HG02884 (cell line): ENCODE measurements around the gene TSPO.
"Not testable (repeated sequence)": the region's sequence is repeated elsewhere in the genome, so short reads cannot be mapped to it uniquely, and the experiment has no call there.

ENCODE experiments used
- ATAC-seq: cut with Tn5 transposase; IDR thresholded peaks from one replicate; pipeline ENCODE4 v1.9.1; 2021; ENCODE audit warnings: mild to moderate bottlenecking, moderate library complexity; ENCODE audit not compliant: unreplicated experiment

TSPO gene

DNA sequence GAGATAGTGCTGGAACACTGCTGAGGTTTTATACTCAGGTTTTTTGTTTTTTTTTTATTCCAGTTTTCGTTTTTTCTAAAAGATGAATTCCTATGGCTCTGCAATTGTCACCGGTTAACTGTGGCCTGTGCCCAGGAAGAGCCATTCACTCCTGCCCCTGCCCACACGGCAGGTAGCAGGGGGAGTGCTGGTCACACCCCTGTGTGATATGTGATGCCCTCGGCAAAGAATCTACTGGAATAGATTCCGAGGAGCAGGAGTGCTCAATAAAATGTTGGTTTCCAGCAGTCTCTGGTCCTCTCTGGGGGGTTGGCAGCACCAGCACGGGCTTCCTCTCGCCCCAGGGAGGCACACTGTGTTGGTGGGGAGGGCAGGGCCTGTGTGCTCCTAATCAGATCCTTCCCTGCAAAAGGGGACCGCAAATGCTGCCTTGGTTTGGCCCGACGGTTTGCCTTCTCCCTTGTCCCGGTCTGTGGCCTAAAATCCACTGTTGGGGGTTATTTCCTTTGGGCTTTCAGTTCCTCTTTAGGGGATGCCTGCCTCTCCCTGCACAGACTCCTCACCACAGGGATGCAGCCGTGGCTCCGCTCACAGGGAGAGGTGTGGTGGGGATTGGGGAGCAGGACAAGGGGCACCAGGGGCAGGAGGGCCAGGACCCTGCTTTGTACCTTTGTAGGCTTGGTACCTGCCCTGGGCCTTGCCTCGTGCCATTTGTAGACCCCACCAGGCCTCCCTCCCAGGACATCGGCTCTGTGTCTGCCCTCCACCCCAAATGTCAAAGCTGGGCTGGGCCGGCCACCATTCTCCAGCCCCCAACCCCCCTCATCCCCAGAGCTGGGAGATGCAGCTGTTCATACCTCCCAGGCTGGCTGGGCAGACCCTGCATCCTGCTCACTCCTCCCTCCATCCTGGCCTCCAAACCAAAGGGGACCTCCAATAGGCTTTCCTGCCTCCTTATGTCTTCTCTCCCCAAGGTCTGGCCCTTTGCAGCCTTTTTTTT, 21.6 kb upstream of the TSPO start:
- ATAC-seq = no peak

DNA sequence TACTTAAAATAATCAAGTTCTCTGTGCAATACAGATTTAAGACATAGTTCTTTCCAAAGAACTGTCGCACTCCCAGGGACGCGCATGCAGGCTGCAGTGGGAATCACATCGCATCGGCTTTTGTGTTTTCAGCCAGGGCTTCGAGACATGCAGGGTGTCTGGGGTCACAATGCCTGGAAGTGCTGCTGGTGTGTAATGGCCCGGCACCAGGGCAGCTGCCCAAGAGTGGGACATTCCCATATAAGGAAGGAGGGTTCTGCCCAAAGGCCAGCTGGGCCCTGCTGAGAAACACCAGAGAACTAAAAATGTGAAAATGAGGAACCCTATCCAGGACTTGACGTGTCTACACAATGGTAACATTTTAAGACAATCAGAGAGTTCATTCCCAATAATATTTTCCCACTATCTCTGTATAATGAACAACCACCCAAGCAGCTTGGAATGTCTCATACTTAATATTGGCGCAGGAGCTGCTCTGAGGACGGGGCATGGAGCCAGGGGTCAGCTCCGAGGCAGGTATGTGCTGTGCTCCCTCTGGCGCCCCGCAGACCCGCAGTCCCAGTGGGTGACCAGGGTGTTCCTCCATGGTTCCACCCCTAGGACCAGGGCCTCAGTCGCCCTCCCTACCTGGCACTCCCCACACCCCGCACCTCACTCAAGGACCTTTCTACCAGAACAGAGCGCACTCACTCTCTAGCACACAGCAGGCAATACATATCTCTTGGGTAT, 19.4 kb upstream of the TSPO start:
- no peak for ATAC-seq

DNA sequence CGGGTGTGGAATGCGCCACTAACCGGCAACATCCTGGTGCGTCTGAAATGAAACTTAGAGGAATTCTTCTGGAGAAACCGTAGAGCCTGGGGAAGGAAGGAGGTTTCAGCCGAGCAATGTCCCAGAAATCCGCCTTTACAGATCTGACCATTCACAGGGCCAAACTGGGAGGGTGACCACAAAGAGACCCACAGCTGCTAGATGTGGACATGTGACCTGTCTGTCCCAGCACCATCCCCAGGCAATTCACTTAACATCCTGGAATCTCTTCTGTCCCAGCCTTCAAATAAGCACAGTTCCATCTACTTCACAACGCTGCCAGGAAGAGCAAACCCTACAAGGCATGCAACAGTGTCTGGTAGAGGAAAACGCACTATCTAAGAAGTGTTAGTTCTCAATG, 18.0 kb upstream of the TSPO start:
- ATAC-seq = no peak

DNA sequence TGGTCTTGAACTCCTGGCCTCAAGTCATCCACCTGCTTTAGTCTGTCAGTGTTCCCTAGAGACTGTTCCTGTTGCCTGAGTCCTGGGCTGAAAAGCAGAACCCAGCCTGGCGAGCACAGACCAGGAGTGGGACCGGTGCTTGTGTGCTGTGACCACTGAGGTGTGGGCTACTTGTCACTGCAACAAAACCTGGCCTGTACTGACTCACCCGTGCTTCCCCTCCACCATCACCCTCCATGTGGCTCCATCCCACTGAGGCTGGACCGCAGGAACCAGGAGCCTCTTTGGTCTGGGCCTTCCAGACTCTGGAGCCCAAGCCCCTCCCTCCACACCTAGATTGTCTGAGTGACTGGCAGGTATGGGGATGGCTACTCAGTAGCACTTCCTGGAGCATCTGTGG, 16.8 kb upstream of the TSPO start:
- ATAC-seq = no peak

DNA sequence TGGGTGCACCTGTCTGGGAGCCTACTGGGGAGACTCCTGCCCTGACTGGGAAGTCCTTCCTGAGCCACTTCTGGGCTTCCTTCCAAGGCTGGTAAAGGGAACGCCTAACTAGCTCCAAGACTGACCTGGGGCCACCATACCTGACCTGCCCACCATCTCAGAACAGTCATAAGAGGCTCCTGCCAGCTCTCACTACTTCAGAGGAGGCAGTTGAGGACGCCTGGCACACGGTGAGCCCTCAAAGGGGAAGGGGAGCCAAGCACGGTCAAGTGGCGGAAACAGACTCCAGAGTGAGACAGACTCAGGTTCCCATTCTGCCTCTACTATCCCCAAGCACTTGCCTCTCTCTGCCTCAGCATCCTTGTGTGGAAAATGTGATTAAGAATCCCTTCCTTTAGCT, 15.8 kb upstream of the TSPO start:
- ATAC-seq = no peak

DNA sequence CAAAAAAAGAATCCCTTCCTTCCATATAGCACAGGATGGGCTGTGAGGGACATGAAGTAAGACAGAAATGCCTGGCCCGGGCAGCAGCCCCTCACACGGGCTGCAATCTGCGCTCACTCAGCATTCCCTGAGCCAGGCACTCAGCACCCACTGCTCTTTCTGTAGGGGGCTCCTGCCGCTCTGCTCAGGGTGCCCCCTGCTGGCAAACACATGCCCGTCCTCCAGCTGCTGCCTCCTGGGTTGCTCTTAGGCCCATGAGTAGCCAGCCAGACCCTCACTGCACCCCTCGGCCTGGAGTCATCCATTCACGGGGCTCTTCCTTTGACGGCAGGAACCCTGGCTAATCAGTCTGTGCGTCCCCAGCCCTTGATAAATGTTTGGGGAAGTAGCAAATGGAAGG, 15.1 kb upstream of the TSPO start:
- no peak for ATAC-seq

DNA sequence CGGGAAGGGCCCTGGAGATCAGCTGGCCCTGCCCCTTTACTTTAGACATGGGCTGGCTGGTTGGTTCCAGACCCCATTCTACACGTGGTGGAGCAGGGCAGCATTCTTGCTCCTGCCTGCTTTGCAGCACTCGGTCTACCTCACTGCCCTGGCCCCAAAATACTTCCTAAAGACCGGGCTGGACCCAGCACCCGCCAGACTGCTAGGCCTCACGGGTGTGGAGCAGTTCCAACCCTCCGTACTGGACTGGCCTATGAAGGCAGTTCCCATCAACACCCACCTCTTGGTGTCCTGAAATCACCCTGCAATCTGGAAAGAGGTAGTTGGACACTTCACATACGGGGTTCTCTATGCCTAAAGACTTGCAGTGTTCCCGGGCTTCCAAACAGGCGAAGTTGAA, 14.6 kb upstream of the TSPO start:
- no peak for ATAC-seq

DNA sequence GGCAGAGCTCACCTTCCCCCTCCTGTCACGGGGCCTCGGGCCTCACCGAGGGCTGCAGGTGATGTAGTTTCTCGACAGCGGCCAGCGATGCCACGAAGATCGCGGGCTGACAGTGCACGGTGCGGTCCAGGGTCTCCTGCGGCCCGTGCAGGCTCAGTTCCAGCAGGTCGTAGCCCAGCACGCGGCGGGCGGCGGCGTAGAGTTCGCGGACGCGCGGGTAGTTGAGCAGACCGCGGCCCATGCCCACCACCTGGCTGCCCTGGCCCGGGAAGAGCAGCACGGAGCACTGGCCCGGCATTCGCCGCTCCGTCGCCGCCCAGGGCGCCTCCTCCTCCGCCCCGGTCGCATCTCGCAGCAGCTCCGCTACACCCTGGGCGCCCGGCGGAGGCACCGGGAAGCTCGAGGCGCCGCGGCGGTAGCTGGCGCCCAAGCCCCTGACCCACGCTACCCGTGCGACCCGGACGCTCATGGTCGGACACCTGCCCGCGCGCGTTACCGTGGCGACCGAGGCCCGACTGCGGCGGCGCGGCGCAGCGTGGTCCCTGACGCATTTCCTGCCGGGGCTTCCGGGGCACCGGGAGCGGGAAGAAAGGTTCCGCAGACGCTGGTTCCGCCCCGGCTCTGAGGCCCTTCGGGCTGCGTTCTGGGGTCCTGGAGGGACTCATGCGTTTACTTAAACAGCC, 8.3 kb upstream of the TSPO start, which contains the start of gene MCAT:
Gene MCAT, minus strand, starts transcription at position 519 of the 683 bp plus-strand sequence. Its CDS starts 50 bp downstream, at position 469.
- peak; percentile 63 for ATAC-seq

DNA sequence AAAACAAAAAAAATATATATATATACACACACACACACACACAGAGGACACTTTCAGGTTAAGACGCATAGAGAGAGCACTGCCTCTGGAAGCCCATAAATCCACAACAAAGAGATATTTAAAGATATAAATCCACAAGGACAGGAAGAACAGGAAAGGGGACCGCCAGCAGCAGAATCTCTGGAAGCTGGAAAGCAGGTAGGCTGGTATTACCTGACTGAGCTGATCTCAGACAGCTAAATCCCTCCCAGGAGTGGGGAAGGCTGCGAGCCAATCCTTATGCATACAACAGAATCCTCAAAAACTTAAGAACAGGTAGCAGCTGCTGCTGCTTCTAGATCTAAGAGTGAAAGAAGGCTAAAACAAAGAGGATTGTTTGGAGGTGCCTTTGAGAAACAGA, 6.4 kb upstream of the TSPO start:
- no peak for ATAC-seq

DNA sequence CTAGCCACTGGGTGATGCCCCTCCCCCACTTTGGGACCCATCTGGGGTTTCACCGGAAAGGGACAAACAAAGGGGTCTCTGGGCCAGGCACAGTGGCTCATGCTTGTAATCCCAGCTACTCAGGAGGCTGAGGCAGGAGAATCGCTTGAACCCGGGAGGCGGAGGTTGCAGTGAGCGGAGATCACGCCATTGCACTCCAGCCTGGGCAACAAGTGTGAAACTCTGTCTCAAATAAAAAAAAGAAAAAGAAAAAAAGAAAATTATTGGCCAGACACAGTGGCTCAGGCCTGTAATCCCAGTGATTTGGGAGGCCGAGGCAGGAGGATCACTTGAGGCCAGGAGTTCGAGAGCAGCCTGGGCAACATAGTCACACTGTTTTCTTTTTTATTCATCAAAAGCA, 6.0 kb upstream of the TSPO start:
- ATAC-seq = not testable (repeated sequence)

DNA sequence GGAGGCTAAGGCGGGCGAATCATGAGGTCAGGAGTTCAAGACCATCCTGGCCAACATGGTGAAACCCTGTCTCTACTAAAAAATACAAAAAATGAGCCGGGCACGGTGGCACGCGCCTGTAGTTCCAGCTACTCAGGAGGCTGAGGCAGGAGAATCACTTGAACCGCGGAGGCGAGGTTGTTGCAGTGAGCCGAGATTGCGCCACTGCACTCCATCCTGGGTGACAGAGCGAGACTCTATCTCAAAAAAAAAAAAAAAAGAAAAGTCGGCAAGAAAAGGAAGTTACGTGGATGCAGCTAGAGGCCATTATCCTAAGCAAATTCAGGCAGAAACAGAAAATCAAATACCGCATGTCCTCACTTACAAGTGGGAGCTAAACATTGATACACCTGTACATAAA, 5.0 kb upstream of the TSPO start:
- not testable (repeated sequence) for ATAC-seq

DNA sequence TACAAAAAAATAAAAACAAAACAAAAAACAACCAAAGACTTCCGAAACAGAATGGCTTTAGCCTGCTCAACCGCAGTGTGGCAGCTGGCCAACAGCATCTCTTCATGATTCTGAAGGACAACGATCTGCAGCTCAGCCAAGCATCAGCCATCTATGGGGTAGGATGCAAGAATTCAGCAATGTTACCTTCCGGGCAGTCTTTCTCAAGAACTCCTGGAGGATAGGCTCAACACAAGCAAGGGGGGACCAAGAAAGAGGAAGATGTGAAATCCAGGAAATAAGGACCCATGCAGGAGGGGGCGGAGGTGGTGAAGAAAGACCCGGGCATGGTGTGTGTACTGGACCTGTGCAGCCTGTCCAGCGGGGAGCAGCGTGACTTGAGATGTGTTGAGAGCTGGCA, 3.5 kb upstream of the TSPO start:
- ATAC-seq = no peak

DNA sequence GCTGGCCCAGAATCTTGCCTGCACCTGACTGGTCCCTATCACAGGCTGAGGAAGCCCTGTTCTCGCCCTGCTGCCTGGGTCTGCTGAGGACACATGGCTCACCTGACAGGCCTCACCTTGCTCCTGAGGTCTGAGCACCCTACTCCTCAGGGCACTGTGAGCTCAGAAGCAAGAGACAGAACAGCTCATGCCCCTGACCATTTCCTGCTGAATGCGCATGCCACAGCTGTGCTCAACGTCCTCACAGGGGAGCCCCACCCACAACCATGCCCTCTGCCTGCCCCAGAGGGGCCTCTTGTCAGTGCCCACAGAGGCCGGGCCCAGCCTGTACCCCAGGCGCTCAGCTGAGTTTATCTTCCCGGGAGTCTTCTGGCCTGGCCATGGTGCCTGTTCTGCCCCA, 2.8 kb upstream of the TSPO start:
- no peak for ATAC-seq

DNA sequence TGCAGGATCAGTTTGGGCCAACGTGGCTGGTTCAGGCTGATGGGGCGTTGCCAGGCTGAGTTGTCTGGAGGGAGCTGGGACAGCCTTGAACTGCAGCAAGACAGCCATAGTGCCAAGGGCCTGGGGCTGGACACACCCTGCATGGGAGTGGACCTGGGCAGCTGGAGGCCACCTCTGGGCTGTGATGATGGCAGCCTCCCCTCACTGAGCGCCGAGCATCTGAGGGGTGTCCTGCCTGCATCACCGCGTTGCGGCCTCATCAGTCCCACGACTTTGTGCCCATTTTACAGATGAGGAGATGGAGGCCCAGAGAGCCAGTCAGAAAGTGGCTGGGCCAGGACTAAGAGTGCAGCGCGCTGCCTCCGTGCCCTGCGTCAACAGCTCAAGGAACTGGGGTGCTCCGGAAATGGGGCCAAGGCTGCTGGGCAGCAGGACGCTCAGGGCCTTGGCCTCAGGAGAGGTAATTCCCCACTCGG, 590 bp upstream of the TSPO start:
- no peak for ATAC-seq

DNA sequence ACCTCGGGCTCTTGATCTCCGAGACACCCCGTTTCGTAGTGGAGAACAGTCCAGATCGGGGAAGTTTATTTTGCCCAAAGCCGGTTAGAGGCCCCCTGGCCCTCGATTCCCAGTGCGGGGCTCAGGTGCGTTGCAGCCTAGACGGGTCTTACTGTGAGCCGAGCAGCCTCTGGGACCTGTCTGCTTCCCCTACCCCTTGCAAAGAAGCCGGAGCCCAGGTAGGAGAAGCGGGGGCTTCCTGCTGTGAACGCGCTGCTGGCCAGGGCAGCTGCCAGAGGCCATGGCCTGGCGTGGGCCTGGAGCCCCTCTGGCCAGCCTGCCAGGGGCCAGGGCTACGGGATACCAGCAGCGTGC, 621 bp downstream of the TSPO start:
- ATAC-seq = no peak

DNA sequence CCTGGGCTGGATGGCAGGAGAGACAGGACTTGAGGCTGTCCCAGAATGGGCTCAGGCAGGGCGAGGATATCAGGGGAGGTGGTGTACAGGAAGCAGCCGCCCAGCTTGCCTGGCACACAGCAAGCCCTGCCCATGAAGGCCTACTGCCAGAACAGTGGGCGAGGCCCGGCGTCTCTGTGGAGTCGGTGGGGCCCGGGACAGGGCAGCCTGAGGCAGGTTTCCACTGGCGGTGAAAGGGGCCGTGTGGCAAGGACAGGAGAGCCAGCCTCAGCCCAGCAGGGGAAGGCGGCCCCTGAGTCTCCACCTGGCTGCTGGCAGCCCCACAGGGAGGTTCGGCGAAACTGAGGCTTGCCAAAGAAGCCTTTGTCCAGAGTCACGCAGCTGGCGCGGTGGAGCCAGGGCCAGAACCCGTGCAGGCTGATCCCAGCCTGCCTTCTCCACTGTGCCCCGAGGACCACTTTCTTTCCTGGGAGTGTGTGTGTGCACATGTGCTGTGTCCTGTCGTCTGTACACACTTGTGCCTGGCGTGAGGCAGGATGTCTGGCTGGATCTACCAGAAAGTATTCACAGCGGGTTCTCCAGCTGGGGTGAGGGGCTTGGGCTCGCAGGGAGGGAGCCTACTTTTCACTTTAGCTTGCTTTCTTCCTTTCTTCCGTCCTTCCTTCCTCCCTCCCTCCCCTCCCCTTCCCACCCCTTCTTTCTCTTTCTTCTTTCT, 1.2 kb downstream of the TSPO start:
- ATAC-seq = no peak

DNA sequence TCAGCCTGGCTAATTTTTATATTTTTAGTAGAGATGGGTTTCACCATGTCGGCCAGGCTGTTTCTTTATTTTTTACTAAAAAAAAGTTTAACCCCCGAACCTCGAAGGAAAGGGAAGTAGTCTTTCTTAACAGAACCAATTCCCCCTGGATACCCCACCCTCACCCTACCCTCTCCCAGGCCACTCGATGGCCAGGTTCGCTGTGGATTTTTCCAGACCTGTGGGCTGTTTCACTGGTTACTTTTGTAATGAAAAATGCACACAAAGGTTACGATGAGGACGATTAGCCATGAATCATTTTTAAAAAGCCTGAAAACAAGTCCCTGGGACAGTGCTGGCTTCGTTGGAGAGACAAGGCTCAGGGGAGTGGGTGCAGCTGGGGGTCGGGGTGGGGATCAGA, 2.5 kb downstream of the TSPO start:
- ATAC-seq = no peak

DNA sequence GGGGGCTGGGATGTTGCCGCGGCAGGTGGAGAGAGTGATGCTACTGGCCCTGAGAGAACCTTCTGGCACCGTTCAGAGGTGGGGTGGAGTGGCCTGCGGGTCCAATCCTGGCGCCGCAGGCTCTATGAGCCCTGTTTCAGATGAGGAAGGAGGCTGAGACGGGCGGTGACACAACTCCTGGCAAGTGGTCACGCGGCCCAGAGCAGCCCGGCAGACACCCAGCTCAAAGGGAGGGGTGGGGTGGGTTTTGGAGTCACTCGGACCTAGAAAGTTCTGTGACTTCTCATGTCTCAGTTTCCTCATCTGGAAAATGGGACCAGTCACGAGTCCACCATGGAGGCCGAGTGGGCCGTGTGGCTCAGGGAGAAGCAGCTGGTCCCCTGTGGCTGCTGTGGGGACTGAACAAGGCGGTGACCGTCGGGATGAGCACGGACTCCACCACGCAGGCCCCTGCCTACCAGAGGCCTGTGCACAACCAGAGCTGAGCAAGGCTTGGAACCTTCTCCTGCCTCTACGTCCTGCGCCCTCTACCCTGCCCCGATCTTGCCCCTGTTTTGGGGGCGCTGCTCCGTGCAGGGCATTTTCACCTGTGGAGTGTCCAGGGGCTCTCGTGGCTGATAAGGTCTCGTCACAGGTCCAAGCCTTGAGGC, 3.7 kb downstream of the TSPO start:
- no peak for ATAC-seq

DNA sequence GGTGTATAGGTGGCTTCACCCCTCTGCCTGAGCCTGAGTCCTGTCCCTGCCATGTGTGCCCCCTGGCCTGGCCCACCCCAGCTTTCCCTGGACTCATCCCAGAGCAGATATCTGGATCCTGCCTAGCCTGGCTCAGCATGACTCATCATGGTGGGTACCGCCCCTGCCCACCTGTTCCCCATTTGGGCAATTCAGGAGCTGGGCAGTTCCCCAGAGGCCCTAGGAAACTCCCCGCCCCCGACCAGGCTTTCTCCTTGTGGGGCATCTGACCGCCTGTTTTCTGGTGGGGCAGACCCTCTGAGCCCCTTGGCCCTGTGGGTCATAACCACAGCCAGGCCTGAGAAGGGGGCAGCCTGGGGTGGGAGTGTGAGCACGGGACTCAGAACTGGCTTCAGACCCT, 4.4 kb downstream of the TSPO start:
- no peak for ATAC-seq

DNA sequence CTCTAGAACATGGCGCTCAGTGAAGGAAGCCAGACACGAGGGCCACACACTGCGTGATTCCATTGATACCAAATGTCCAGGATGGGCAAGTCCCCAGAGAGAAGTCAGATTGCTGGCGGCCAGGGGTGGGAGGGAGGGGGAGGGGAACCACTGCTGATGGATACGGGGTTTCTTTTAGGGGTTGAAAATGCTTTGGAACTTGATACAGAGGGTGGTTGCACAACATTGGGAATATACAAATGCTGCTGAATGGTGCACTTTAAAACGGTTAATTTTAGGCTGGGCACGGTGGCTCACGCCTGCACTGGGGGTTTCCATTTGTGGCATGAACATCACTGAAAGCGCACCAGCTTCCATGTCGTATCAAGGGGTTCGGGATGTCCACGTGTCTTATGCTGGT, 5.1 kb downstream of the TSPO start:
- ATAC-seq = no peak
